Gastroesophageal sphincter (tissue), 4 donors: ENCODE results near the gene UGT1A10. TPM values are rescaled to one million over a fixed set of nuclear protein-coding genes. Genes with fewer than 3 reads are reported as not detected.

ENCODE experiments used
- ATAC-seq: fragments of 150-250 bp; one replicate; pipeline ENCODE4 v1.9.1; 2016; ENCODE audit warnings: mild to moderate bottlenecking, moderate library complexity
- H3K27ac ChIP-seq, 4 donors: fragments of 200-600 bp; sonication (generic) in 3 of 4; 1 replicate in 3 of 4; 2 replicates in 1 of 4; pipeline ENCODE4 v1.5.1; 2016 to 2019
- H3K27me3 ChIP-seq: fragments of 200-600 bp; sonication (generic); one replicate; pipeline ENCODE4 v1.5.1; 2019
- H3K36me3 ChIP-seq, 2 donors: fragments of 200-600 bp; sonication (generic); one replicate each; pipeline ENCODE4 v1.5.1; 2019; ENCODE audit warnings: control low read depth in 1 of 2
- H3K4me1 ChIP-seq, 3 donors: fragments of 200-600 bp; sonication (generic); 1 replicate in 2 of 3; 2 replicates in 1 of 3; pipeline ENCODE4 v1.5.1; 2016 to 2019; ENCODE audit warnings: control low read depth in 2 of 3
- H3K4me3 ChIP-seq, 2 donors: fragments of 200-600 bp; sonication (generic); one replicate each; pipeline ENCODE4 v1.5.1; 2019; ENCODE audit warnings: mild to moderate bottlenecking in 1 of 2, moderate library complexity in 1 of 2
- H3K9me3 ChIP-seq, 3 donors: fragments of 200-600 bp; sonication (generic); one replicate each; pipeline ENCODE4 v1.5.1; 2017 to 2019; ENCODE audit warnings: control low read depth in 2 of 3
- EP300 ChIP-seq: sonication (generic); formaldehyde crosslinking; IDR thresholded peaks from one replicate; pipeline ENCODE4 v1.6.1; 2017; ENCODE audit warnings: antibody characterized with exemption, mild to moderate bottlenecking
- POLR2A ChIP-seq, 2 donors: fragments of 450-650 bp; IDR thresholded peaks; one replicate each; pipeline ENCODE4 v1.6.1; 2017; ENCODE audit warnings: antibody characterized with exemption in 2 of 2, mild to moderate bottlenecking in 2 of 2, moderate library complexity in 1 of 2
- POLR2AphosphoS5 ChIP-seq: sonication (generic); formaldehyde crosslinking; IDR thresholded peaks from one replicate; pipeline ENCODE4 v1.6.1; 2017; ENCODE audit warnings: antibody characterized with exemption
- WGBS, 2 donors: methylation state at CpG; one replicate each; pipeline ENCODE4 v1.1.5; 2018; ENCODE audit warnings: low coverage in 1 of 2; 5-methylcytosine and 5-hydroxymethylcytosine counted together
- total RNA-seq, 4 donors: library from RNA; depleted of rRNA; stranded (reverse); fragments of >200 nt; gene quantifications; one replicate each; pipeline ENCODE4 v1.1.0, GENCODE V29; 2016
- TF ChIP-seq, protein P1 (sequence below), 4 experiments: fragments of 200-600 bp in 2 of 4; fragments of 450-650 bp in 2 of 4; sonication (generic) in 1 of 4; IDR thresholded peaks; one replicate each; pipeline ENCODE4 v1.5.1; 2017 to 2019; ENCODE audit warnings: antibody characterized with exemption in 4 of 4, mild to moderate bottlenecking in 2 of 4, moderate library complexity in 2 of 4

UGT1A10 gene
- total RNA-seq, 4 donors from 2014 or later, result 0.16 to 1.0 TPM; not detected in 2

DNA sequence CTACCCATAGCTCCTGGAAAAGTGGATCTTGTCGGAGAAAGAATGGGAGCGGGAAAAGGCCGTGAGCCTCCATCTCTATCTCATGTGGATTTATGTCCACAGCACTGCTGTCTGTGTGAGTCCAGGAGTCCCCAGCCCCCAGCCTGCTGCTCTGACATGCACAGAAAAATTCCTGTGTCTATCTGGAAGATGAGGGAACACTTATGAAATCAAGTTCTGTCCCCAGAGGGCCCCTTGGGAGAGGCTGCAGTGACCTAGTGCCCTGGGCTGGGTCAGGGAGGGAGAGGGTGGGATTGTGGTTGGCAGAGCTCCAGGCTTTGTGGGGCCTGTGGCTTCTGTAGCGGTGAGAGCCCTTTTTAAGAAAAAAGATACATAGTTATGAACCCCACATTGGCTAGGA is 180.5 kb downstream of the UGT1A10 start:
- Histone ChIP-seq H3K4me3 (no peak overlapping the region), H3K27ac (no peak overlapping the region), H3K9me3 (peaks cover 0 to 7% (median 0%) of the 10 kb centered on the region in 3 donors), H3K27me3 (peaks cover 9% of the 10 kb centered on the region), H3K4me1 (no peaks in the 10 kb centered on the region), H3K36me3 (no peaks in the 10 kb centered on the region)
- ATAC-seq, result no peak
- TF ChIP-seq EP300, result no peak
- TF ChIP-seq POLR2A (IDR thresholded peaks at IDR 0.05), result no peak
- TF ChIP-seq, protein P1, sequence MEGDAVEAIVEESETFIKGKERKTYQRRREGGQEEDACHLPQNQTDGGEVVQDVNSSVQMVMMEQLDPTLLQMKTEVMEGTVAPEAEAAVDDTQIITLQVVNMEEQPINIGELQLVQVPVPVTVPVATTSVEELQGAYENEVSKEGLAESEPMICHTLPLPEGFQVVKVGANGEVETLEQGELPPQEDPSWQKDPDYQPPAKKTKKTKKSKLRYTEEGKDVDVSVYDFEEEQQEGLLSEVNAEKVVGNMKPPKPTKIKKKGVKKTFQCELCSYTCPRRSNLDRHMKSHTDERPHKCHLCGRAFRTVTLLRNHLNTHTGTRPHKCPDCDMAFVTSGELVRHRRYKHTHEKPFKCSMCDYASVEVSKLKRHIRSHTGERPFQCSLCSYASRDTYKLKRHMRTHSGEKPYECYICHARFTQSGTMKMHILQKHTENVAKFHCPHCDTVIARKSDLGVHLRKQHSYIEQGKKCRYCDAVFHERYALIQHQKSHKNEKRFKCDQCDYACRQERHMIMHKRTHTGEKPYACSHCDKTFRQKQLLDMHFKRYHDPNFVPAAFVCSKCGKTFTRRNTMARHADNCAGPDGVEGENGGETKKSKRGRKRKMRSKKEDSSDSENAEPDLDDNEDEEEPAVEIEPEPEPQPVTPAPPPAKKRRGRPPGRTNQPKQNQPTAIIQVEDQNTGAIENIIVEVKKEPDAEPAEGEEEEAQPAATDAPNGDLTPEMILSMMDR (IDR thresholded peaks at IDR 0.05), result no peak
- TF ChIP-seq POLR2AphosphoS5, result no peak
- 73 to 83% methylated on average over 3 to 4 of the region's 4 CpGs for WGBS, 2 donors

- no peaks in the 10 kb centered on the region for H3K36me3 ChIP-seq
- H3K27me3 ChIP-seq, result peaks cover 9% of the 10 kb centered on the region
- no peaks in the 10 kb centered on the region for H3K4me1 ChIP-seq
- peaks cover 0 to 7% (median 0%) of the 10 kb centered on the region in 3 donors for H3K9me3 ChIP-seq
- no peak overlapping the region for H3K4me3 ChIP-seq
- peak; percentile 13 for ATAC-seq
- TF ChIP-seq POLR2A (IDR thresholded peaks at IDR 0.05) (no peak), EP300 (no peak), POLR2AphosphoS5 (no peak)
- TF ChIP-seq, protein P1 (IDR thresholded peaks at IDR 0.05), result no peak
- 20% methylated on average over 1 of the region's 3 CpGs; no CpG with 5 or more reads in 1 of the 2 donors for WGBS, 2 donors
- H3K27ac ChIP-seq, result no peak overlapping the region
Observed at GRCh38 chr2:233817361-233817911, 181.2 kb downstream of the UGT1A10 start.

DNA sequence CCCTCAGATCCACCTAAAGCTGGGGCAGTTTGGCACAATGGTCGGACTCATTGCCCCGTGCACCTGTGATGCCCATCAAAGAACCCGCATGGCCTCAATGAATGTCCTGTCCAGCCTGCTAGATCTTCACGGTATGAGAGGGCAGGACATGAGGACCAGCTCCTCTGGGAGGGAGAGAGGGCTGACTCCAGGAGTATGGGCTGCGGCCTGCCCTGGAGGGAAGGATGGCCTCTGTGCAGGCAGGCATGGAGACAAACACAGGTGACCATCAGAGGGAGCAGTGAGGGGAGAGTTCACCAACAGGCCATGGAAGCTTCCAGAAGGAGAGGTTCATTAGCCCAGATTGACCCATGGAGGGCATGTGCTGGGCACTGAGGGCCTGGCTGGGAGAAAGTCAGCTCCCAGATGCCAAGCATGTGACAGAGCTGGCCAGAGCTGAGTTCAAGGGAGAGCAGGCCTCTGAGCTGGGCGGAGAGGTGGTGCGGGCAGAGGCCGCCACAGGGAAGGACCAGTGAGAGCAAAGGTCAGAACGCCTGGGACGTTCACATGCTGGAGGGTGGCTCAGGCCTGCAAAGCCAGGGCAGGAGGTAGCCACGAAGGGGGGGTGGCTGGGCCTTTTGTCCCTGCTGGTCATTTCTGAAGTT is 181.9 kb downstream of the UGT1A10 start:
- H3K4me3 ChIP-seq, result no peak overlapping the region
- H3K9me3 ChIP-seq, result peaks cover 0 to 7% (median 0%) of the 10 kb centered on the region in 3 donors
- no peaks in the 10 kb centered on the region for H3K4me1 ChIP-seq
- WGBS, 2 donors, result 76 to 100% methylated on average over 1 to 3 of the region's 11 CpGs
- no peak overlapping the region for H3K27ac ChIP-seq
- TF ChIP-seq POLR2A (IDR thresholded peaks at IDR 0.05) (no peak), EP300 (no peak), POLR2AphosphoS5 (no peak)
- TF ChIP-seq, protein P1 (IDR thresholded peaks at IDR 0.05), result no peak
- peaks cover 7% of the 10 kb centered on the region for H3K27me3 ChIP-seq
- H3K36me3 ChIP-seq, result no peaks in the 10 kb centered on the region
- no peak for ATAC-seq

DNA sequence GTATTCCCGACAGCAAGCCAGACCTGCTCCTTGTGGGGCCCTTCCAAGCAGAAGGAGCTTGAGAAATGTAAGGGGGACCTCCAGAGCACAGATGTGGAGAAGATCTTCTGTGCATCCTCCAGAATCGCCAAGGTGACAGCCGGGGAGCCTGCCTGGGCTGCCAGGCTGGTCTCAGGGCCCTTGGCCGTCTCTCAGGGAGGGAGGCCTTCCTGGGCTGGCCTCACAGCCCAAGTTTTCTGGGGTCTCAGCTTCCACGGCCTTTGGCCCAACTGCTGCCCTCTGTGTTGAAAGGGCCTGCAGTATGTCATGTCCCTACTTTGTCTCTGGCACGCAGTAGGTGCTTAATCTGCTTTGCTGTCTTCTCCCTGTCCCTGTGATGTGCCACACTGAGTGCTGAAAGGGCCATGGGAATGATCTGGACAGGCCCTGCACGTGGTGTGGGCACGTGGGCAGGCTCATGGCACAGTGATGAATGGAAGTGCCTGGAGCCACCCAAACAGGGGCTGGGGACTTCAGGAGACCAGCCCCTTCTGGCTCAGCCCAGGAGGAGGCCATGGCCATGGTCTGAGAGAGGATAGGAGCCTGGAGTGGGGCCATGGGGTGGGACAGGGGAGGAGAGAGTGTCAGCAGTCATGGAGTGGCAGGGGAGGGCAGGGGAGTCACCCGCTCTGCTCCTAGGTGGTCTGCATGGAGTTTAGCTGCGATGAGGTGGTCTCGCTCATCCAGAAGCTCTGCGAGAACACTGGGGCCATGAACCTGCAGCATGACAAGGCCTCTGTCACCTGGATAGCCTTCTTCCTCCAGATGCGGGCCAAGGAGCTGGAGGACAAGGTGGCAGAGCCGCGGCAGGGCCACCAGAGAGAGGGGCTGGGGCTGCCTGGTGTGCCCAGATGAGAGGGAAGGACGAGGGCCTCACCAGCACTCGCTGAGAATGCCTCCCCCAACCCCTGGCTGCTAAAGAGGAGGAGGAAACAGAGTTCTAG is 182.7 kb downstream of the UGT1A10 start:
- H3K4me1 ChIP-seq, result no peaks in the 10 kb centered on the region
- no peak overlapping the region for H3K4me3 ChIP-seq
- 92 to 100% methylated on average over 1 to 2 of the region's 17 CpGs for WGBS, 2 donors
- H3K9me3 ChIP-seq, result peaks cover 0 to 7% (median 0%) of the 10 kb centered on the region in 3 donors
- H3K36me3 ChIP-seq, result no peaks in the 10 kb centered on the region
- no peak overlapping the region for H3K27ac ChIP-seq
- TF ChIP-seq POLR2A (IDR thresholded peaks at IDR 0.05) (no peak), POLR2AphosphoS5 (no peak), EP300 (no peak)
- TF ChIP-seq, protein P1 (IDR thresholded peaks at IDR 0.05), result no peak
- H3K27me3 ChIP-seq, result peaks cover 6% of the 10 kb centered on the region
- no peak for ATAC-seq
